GM13977 (cell line): Measurements from ENCODE around the gene KBTBD2.
"Not testable (repeated sequence)": the region's sequence is repeated elsewhere in the genome, so short reads cannot be mapped to it uniquely, and the experiment has no call there.

Source experiments
- DNase-seq: peaks from one replicate; pipeline ENCODE4 v3.0.0; 2012; ENCODE audit warnings: low spot score
- in situ Hi-C: fragments of 300-500 bp; cut with MboI; formaldehyde crosslinking; loops from one replicate; pipeline ENCODE4 v1.12.0; 2022; ENCODE audit warnings: low sequenced_read_pairs, low pct_unique_long_range_greater_than_20kb, mixed read lengths, inconsistent platforms; ENCODE audit not compliant: unreplicated experiment
- TF ChIP-seq, protein P1 (sequence below): IDR thresholded peaks from 2 replicates; pipeline ENCODE4 v1.5.1; 2012; ENCODE audit warnings: mild to moderate bottlenecking, control low read depth; ENCODE audit not compliant: insufficient read depth; ENCODE audit errors: extremely low read depth, missing control alignments

The KBTBD2 gene

DNA sequence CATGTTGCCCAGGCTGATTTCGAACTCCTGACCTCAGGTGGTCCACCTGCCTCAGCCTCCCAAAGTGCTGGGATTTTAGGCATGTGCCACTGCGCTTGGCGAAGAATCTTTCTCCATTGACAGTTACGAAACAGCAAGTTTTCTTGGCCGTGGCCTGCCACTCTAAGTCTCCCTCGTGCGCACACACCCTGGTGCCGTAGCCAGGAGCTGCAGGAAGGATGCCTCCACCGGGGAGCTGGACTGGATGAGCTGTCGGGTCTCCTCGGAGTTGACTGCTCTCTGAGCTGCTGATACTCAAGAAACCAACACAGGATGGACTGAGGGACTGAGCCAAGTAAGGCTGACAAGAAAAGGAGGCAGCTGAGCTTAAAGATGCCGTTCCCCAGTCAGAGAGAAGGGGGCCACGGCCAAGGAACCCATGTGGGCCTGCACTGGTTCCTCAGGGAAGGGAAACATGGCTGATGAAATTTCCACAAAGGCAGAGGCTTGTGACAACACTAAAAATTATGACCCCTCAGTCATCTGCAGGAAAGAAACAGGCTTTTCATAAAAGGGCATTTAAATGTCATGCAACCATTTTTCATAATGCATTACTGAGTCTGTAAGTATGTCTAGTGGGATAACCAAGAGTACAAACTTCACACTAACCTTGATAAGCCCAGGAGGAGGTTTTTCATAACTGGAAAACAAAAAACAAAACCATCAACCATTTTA, 38.0 kb upstream of the KBTBD2 start:
- DNase-seq = no peak
- TF ChIP-seq, protein P1, sequence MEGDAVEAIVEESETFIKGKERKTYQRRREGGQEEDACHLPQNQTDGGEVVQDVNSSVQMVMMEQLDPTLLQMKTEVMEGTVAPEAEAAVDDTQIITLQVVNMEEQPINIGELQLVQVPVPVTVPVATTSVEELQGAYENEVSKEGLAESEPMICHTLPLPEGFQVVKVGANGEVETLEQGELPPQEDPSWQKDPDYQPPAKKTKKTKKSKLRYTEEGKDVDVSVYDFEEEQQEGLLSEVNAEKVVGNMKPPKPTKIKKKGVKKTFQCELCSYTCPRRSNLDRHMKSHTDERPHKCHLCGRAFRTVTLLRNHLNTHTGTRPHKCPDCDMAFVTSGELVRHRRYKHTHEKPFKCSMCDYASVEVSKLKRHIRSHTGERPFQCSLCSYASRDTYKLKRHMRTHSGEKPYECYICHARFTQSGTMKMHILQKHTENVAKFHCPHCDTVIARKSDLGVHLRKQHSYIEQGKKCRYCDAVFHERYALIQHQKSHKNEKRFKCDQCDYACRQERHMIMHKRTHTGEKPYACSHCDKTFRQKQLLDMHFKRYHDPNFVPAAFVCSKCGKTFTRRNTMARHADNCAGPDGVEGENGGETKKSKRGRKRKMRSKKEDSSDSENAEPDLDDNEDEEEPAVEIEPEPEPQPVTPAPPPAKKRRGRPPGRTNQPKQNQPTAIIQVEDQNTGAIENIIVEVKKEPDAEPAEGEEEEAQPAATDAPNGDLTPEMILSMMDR = no peak
- in situ Hi-C loops = no loop called here

DNA sequence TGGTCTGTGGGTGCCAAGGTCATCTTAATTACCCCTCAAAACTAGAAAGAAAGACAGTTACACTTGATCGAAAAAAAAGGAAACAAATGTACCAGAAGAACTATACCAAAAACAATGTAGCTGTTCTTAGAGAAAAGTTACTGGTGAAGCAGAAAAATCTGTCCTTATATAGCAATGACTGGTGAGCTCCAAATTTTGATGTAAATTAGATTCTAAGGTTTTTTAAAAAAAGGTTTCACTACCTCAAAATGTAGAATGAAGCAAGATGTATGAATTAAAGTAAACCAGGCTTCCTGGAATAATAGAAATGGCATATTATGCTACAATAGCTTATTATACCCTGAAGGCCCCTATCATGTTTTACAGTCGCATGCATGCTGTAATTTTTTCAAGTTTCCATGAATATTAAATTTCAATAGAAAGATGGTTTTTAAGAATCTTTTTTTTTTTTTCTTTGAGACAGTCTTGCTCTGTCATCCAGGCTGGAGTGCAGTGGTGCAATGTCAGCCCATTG, 37.3 kb upstream of the KBTBD2 start:
- in situ Hi-C loops = no loop called here

DNA sequence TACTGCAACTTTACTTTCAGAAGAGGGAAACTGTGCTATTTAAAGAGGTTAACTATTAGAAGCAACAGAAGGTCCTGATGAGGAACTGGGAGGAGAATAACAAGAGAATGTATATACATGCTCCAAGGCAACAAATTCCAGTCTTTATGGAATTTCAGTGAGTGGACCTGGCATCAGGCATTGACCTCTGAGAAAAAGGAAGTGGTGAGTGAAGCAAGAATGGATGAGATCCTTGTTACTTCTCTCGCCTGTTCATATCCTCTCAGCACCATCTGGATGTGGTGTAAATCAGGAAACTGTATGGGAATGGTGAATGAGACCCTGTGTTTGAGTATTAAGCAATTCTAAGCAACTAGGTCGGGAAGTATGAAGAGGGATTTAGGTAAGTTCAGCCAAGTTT, 30.3 kb upstream of the KBTBD2 start:
- TF ChIP-seq, protein P1 = no peak
- in situ Hi-C loops = no loop called here
- no peak for DNase-seq

More for the DNA sequence above, 37.3 kb upstream of the KBTBD2 start:
- no peak for DNase-seq
- TF ChIP-seq, protein P1 = no peak

DNA sequence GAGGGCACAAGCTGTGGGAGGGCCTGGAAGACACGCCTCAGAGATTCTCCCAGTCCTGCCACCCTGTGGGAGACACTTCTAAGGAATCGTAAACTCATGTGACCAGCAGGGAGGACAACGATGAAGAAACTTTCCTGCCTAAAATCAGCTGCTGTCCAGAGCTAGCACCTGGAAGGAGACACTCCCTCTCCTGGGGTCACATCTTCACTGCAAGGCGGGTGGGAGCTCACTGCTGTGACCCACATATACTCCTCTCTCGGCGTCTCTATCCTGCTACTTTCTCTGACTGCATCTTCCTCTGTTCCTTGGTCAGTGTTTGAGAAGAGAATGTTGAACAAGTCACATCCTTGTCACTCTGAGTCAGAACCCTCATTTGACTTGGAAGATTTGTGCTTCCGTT, 25.4 kb upstream of the KBTBD2 start:
- in situ Hi-C loops = not testable (repeated sequence)

DNA sequence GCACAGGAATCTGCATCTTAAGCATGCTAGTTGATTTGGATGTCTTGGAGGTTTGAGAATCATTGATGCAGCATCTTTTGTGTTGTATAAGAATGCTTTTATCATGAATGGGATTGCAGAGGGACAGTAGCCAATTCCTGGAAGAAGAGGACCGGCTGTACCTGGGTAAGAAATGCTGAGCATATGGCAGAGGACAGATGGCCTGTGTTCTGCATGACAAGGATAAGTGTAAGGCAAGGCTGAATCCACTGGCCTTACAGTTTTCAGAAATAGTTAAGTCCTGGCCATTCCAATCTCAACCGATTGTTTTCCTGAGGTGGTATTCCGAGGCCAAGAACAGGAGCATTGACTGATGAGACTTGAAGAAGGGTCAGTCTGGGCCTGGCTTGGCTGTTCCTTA, 24.4 kb upstream of the KBTBD2 start:
- TF ChIP-seq, protein P1 = no peak
- no peak for DNase-seq
- in situ Hi-C loops = no loop called here

More for the DNA sequence above, 25.4 kb upstream of the KBTBD2 start:
- DNase-seq = not testable (repeated sequence)

DNA sequence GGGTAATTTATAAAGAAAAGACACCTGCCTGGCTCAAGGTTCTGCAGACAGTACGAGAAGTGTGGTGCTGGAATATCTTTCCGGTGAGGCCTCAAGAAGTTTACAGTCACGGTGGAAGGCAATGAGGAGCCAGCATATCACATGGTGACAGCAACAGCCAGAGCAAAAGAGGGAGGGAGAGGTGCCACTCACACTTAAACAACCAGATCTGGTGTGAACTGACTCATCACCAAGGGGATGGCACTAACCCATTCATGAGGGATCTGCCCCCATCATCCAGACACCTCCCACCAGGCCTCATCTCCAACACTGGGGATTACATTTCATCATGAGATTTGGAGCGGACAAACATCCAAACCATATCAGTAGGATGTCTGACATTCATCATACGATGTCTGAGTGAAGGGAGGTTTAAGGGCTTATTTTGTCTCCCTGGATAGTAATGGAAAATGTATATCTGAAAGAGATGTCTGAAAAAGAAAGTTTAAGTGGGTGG, 23.5 kb upstream of the KBTBD2 start:
- TF ChIP-seq, protein P1 = no peak
- in situ Hi-C loops = no loop called here
- DNase-seq = no peak

DNA sequence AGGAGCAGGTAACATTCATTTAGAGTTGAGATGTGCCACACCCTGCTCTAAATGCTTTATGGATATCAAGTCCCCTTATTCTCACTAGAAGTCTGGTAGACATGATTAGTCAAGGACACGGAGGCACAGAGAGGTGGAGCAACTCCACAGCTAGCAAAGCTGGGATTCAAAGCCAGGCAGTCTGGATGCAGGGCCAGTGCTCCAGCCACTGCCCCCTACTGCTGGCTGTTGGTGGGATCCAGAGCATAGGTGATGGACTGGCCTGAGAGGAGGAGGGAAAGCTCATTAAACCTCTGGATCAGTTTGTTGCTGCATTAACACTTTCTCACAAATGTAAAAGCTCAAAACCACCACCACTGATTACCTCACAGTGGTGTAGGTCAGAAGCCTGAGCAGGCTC, 22.6 kb upstream of the KBTBD2 start:
- in situ Hi-C loops = no loop called here
- no peak for DNase-seq
- TF ChIP-seq, protein P1 = no peak
